Suppressor macrophage (primary cell): ENCODE results near the gene SPEG.

Experiments used
- DNase-seq, 4 experiments: peaks; one replicate each; pipeline ENCODE4 v3.0.0-alpha.2; 2020 to 2022

The SPEG gene

DNA sequence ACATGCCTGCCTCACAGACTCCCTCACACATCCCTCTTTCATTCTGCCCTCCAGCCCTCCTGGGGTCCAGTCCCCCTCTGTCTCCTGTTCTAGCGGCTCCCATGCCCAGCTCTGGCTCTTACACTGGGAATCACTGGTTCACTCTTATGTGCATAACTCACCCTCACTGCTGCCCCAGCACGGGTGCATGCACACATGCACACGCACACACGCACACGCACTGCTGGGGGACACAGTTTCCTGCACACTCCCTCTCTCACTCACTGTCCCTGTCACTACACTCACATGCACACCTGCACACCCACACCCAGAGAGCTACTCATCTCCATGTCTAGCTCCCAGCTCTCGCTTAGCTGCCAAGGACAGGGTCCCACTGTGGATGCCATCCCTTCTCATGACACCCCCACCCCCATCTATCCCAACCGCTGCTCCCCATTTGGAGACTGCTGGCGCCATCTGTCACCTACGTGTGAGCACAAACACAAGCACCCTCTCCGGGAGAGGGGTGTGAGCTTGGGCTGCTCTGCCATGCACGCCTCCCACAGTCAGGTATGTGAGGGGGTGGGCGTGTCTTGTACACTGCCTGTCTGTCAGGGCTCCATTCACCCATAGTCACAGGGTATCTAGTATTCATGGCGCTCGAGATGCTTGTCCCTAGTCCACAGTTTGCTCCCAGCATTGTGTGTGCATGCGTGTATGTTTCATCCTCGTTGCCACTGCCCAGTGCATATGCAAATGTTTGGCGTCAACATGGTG, 81.4 kb downstream of the SPEG start:
- no peak for DNase-seq

DNA sequence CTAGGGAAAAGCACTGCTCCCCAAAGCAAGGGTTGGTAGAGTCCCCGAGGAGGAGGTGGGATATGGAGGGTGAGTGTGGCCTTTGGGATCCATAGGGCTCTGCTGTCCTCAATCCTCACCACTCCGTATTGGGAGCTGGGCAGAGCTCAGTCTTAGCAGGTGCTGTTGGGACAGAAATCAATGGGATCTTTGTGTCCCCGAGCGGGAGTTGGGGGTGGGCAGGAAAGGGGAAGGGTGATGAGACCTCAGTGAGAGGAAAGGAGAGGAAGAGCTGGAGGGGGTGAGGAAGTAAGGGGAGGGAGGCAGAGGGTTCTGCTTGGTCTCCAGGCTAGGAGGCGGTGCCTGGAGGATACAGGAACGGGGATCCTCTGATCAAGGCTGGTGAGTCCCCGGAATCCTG, 82.2 kb downstream of the SPEG start:
- DNase-seq, result peak in 1 of 4 experiments; percentile 6

DNA sequence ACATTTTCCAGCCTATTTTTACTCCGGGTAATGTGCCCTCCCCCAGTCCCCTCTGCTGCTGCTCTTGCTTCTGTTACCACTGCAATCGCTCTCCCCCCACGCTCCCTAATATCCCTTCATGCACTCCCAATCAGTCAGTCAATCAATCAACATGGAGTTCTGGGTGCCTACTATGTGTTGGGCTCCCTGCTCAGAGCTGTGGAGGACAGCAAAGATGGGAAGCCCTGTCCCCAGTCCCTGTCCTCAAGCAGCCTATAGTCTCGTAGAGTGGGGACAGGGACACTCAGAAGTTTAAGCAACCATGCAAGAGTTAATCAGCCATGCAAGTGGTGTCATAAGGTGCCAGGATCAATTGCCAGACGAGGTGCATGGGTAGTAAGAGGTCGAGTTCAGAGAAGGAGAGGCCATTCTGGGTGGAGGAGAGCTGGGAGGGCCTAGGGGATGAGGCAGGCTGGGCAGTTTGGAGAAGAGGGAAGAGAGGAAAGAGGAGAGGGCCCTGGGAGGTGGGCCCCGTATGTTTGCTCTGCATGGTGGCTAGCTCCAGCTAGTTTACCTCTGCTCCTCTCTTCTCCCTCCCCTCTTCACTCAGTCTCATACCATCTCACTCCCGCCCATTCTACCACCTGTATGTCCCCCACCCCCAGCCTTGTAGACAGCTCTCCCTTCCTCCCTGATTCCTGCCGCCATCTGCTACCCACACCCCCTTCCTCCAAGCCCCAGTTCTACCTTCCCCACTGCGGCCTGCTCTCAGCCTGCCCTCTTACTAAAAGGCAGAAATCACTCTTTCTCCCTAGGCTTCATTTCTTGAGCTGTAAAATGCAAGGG, 83.5 kb downstream of the SPEG start:
- DNase-seq, result no peak

DNA sequence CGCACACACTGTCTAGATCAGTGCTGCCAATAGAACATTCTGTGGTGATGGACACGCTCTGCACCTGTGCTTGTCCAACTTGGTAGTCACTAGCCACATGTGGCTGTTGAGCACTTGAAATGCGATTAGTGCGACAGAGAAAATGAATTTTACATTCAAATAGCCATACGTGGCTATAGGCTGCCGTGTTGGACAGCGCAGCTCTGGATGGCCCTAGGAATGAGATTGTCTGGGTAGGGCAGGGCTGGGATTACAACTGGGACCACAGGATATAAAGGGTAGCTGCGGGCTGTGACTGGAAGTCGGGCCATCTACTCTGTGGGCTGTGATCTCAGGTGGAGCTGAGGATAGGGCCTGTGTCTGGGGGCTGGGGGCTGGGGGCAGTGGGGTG, 84.9 kb downstream of the SPEG start:
- DNase-seq, result no peak

DNA sequence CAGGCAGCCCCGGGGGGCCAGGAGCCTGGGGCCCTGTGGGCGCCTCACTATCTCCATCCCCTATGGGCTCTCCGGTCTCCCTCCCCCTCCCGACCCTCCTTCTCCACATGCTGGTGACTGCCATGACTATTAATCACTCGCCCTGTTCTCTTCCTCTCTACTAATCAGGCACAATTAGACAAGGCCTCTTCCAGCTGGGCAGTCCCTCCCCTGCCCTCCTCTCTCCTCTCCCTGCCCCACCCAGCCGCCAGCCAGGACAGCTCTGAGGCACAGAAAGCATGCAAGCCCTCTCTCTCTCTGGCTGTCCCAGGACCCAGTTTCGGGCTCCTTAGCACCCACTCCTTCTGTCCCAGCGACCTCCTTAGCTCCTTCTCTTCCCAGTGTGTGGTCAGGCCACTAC, 85.4 kb downstream of the SPEG start:
- DNase-seq, result no peak

DNA sequence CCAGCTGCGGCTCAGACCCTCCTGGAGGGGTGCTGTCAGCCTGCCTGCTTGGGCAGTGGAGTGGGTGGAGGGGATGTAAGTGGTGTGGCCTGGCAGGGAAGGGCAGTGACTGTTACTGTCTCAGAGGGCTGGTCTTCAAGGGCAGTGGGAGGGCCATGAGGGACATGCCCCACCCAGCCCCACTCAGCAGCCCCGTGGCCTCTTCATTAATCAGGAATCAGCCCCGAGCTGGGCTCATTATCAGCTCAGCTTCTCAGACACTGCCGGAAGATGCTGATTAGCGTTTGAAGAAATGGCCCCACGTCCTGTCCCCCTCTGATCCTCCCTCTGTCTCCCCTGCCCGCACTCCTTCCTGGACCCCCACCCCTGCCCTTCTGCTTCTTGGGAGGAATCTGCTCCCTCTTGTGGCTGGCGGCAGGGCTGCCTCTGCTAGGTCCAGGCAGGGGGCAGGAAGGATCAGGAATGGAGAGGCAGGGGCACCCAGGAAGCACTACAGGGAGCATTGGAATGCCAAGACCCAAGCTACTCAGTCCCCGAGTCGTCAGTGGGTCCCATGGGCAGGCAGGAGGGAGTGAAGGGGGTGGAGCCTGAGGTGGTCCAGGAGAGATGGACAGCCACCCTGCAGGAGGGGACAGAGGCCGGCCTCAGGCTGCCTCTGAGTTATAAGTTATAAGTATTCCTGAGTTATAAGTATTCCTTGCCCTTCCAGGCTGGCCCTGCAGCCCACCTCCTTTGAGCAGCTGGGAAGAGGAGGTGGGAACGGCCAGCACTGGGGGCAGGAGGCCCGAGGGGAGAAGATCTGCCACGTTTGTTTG, 86.6 kb downstream of the SPEG start:
- peak in 2 of 4 experiments; percentile 26 to 45 for DNase-seq

DNA sequence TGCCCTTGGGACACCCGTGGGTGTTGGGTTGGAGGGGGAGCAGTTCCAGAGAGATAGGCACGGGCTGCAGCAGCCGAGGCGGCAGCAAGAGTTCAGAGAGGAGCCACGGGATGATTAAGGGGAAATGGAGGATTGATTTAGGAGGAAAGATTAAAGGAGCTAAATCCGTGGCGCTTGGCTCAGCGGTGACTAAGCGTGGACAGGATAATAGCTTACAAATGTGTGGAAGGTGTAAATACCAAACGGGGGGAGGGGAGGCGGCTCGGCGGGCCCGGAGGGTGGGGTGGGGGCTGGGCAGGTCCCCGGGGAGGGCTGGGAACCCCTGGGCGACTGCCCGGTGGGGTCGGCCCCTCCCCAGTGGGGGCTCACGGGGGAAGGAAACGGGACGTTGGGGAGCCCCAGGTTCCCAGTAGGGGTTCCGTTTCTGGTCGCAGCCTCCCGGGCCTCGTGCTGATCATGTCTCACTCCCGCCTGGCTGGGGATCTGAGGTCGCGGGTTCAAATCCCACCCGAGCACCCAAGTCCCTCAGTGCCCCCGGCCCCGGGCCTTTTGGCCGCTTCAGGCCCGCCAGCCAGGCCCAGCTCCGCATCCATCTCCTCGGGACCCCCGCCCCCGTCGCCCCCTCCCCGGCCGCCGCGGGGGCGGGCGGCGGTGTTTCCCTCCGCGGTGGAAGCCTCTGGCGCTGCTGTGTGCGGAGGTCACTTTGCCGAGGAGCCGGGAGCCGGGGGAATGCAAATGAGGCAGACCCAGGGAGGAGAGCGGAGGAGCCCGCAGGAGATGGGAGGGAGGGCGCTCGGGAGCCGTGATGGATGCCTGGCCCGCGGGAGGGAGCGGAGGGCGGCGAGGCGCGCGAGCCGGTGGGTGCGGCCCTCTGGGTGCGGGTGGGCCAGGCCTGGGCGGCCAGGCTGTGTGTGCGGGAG, 87.7 kb downstream of the SPEG start:
- no peak for DNase-seq

DNA sequence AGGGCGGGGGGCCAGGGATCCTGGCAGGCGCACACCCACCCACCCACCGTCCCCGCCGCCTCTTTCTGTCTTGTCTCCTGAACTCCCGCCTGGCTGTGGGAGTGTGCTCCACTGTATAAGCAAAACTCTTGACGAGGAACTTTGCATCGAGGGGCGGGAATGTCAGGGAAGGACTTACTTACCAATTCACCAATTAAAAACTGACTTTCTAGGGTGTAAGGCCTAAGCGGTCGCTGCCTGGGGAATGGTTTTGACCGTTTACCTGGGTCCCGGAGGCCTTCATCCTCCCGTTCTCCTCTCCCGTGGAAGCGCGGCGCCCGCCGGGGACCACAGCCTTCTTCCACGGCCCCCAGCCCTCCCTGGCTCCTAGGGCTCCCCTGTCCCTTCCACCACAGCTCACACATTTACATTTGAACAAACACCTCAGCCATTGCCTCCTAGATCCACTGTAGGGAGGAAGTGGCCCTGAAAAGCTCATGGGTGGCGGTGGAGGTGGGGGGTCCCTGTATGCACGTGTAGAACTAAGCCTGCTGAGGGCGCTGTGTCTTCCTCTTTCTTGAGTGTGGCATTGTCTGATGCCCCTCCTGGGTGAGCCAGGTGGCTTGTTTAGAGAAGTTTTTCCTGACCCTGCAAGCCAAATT, 88.5 kb downstream of the SPEG start:
- DNase-seq, result no peak

DNA sequence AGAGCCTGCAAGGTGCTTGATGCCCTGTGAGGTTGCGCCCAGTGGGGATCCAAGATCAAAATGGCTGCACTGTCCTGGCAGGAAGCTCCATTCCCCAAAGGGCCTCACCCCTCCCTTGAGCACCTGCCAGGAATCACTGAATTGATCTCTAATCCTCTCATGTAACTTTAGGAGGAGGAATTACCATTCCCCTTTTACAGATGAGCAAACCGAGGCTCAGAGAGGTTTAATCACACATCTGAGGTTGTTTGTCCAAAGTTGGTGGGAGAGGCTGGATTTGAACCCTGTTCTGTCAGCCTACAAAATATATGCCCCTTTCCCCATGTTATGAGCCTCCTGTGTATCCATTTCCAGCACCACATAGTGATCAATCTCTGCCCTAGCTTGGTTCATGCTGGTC, 90.2 kb downstream of the SPEG start:
- DNase-seq, result no peak

DNA sequence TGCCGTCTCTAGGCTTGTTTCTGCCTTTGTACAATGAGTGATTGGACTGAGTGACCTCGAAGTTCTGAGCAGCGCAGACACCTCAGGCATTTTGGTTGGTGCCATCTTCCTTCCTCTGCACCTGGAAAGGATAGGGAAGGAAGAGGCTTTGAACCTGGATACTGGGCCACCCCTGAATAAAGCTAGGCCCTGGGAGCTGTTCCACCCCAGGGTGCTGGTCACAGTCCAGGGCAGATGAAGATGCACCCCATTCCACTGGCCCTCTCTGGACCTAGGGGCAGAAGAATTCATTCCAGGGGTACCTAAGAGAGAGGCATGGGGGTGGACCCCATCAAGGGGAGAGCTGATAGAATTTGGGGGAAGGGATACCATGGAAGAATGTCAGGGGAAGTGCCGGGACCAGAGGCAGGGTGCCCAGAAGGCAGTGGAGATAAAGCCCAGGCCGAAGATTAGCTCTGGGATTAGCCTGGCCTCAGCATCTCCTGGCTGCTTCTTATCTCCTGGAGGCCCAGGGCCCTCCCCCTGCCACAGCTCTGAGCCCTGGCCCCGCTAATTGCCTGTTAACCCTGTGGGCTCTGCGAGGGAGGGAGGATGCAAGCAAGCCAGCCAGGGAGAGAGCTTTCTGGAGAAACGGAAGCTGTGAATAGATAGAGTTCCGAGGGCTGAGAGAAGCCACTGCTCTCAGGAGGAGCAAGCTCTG, 91.0 kb downstream of the SPEG start:
- DNase-seq, result no peak

DNA sequence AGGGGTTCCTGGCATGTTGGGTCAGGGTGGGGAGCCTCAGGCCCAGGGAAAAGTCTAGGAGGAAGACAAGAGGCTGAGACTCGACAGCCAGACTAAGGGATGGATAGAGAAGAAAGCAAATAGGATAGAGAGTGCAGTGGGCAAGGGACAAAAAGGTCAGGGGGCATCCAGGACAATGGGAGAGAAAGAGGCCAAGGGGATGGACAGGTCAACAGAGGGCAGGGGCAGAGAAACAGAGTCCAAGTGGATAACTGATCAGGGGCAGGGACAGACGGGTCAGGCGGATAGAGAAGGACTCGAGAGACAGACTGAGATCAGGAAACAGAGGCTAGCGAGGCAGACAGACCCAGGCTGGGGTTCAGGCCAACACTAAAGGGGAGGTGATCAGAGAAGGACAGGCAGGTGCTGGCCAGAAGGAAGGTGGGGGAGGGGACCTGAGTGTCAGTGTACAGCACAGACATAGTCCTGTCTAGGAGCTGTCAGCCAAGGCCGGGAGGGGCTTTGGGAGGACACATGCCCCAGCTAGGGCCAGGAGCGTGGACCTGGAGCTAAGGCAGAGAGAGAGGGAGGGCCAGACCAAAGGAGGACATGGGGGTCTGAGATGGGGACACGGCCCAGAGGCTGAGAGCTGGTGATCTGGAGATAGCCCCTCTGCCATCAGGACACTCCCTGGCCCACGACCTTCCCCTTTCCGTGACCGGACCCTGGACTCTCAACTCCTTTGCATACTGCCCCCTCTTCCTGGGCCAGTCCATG, 91.9 kb downstream of the SPEG start:
- DNase-seq, result no peak

DNA sequence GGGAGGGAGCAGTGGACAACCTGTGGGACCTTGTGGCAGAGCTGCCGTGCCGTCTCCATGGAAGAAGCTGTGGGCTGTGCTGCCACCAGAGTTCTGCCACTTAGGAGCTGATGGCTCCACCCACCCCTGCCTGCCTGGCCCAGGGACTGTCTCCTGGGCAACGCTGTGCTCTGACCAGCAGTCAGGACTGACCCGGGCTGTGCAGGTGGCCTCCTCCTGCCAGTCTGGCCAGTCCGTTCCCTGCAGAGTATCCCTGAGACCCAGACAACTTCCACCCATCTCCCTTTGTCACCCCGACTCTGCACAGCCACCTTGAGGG, 92.4 kb downstream of the SPEG start:
- no peak for DNase-seq

DNA sequence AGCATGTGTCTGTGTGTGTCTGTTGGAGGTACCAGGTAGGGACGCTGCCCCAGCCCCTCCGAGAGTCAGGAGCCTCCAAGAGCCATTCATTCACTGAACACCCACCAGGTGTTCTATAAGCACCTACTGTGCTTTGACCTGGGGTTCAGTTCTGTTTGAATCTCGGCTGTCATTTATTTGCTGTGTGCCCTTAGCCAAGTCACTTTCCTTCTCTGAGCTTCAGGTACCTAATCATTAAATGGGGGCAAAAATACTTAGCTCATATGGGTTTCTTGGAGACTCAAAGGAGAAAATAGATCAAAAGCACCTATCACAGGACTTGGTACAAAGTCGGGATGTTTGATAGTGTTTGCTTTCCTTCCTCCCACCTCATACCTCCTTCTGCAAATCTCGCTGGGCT, 92.8 kb downstream of the SPEG start:
- DNase-seq, result no peak

DNA sequence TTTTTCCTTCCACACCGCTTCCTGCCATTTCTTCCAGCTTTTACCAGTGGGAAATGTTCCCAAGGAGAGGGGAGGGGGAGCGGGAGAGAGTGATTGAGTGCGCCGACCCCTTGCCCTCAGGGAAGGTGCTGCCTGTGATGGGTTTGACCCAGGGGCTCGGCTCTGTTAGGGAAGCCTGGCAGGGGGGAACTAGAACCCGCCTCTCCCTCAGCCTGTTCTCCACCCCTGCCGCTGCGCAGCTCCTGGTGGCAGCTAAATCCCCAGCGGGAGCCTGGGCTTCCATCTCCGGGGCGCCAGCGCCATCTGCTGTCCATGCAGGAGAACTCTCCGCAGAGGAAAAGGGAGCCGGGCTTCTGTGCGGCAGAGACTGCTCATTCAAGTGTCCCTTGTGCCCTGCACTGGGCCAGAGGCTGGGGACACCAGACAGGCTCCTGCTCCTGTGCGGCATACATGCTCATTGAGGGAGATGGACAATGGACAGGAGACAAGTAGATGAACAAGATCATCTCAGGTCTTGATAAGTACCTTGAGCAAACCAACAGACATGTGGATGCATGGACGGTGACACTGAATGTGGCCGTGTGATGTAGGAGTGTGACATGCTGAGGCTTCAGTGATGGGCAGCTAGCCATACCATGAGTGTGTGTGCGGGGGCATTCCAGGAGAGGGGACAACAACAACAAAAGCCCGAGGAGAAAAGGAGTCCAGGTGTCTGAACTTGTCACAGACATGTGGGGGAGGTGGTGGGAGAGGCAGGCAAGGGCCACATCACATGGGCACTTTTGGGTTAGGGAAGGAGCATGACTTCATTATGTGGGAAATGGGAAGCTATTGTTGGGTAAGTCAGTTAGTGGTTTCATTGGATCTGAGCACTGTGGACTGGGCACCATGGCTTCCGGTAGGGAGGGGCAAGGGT, 95.7 kb downstream of the SPEG start:
- peak; percentile 90 to 95 (median 94) for DNase-seq

DNA sequence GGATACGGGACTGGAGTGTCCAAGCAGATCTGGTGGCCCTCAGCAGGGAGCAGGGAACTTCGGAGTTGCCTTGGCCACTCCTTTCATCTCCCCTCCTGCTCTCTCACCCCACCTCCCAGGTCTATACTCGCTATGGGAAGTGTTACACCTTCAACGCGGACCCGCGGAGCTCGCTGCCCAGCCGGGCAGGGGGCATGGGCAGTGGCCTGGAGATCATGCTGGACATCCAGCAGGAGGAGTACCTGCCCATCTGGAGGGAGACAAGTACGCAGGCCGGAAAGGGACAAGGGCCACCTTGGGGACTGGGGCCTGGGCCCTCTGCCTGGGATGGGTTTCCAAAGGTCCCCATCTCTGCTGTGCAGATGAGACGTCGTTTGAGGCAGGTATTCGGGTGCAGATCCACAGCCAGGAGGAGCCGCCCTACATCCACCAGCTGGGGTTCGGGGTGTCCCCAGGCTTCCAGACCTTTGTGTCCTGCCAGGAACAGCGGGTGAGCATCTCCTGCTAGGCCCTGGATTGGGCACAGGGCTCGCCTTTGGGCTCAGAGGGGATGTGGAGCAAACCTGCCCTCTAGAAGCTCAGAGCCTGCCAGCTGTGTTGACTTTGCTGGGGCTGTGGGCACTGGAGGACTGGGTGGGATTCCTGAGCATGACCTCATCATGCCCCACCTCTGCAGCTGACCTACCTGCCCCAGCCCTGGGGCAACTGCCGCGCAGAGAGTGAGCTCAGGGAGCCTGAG, 97.2 kb downstream of the SPEG start:
- no peak for DNase-seq

DNA sequence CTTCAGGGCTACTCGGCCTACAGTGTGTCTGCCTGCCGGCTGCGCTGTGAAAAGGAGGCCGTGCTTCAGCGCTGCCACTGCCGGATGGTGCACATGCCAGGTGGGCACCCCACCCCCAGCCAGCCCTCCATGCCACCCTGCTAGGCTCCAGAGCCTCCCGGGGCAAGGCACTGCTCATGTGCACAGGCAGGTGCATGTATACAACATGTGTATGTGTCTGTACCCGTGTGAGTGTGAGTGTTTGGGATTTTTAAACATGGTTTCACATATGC, 97.7 kb downstream of the SPEG start:
- DNase-seq, result no peak

DNA sequence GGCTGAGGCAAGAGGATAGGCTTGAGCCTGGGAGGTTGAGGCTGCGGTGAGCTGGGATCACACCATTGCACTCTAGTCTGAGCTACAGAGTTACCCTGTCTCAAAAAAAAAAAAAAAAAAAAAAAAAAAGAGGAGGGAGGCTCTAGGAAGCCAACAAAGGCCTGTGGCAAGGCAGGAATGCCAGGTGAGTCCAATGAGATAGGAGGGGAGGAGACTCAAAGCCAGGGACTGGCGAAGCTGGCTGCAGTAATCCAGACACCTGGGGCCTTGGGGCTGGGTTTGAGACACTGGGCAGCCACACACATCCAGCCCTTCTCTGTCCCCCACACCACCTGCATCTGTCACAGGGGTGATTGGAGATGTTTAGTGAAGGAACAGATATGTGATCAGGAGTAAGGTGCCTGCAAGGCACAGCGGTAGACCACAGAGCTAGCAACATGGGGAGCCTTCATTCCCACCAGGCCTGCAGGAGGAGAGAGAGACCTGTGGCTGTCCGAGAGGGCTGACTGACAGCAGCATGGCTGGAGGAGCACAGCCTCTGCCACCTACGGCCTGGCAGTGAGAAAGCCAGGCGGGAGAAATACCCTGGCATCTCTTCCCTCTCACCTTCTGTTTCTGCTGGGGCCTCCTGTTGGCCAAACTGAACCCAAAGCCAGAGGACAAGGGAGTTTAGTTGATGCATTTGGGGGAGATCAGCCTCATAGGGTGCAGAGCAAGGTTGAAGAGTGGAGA, 99.5 kb downstream of the SPEG start:
- DNase-seq, result no peak

DNA sequence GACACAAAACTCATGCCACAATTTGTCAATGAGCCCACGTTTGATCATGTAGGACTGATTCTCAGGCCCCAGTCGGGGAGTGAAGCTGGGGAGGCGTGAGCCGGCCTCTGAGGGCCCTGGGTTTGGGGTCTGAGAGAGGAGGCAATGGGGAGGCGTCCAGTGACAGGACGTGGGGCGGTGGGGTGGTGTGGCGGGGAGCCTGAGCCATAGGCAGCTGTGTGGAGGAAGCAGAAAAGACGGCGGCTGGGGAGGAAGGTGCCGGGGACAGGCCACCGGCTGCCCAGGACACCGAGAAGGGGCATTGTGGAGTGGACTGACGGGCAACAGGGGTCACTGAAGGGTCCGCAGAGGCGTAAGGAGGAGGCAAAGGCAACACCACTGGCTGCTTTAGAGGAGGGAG, 101.8 kb downstream of the SPEG start:
- no peak for DNase-seq
